HFF-Myc (cell line): ENCODE measurements around the gene ULK2.

Source experiments
- DNase-seq: peaks from one replicate; pipeline ENCODE4 v3.0.0-alpha.2; 2011; ENCODE audit warnings: low read depth; ENCODE audit errors: extremely low read depth
- H3K4me3 ChIP-seq: replicated peaks from 2 replicates; pipeline ENCODE4 v1.5.1; 2011; ENCODE audit warnings: low read depth, mild to moderate bottlenecking, control low read depth, low read length
- TF ChIP-seq, protein P1 (sequence below): IDR thresholded peaks from 2 replicates; pipeline ENCODE4 v1.5.1; 2012; ENCODE audit warnings: mild to moderate bottlenecking, low read depth, low read length, control low read depth; ENCODE audit errors: missing control alignments

ULK2 gene

GRCh38 chr17:19753051-19753509 lies 114.7 kb downstream of the ULK2 start:
- TF ChIP-seq, protein P1, sequence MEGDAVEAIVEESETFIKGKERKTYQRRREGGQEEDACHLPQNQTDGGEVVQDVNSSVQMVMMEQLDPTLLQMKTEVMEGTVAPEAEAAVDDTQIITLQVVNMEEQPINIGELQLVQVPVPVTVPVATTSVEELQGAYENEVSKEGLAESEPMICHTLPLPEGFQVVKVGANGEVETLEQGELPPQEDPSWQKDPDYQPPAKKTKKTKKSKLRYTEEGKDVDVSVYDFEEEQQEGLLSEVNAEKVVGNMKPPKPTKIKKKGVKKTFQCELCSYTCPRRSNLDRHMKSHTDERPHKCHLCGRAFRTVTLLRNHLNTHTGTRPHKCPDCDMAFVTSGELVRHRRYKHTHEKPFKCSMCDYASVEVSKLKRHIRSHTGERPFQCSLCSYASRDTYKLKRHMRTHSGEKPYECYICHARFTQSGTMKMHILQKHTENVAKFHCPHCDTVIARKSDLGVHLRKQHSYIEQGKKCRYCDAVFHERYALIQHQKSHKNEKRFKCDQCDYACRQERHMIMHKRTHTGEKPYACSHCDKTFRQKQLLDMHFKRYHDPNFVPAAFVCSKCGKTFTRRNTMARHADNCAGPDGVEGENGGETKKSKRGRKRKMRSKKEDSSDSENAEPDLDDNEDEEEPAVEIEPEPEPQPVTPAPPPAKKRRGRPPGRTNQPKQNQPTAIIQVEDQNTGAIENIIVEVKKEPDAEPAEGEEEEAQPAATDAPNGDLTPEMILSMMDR: no peak

GRCh38 chr17:19752216-19753050 lies 115.3 kb downstream of the ULK2 start:
- DNase-seq: no peak
- no peak overlapping the region for H3K4me3 ChIP-seq
- TF ChIP-seq, protein P1: no peak

More at GRCh38 chr17:19753051-19753509, 114.7 kb downstream of the ULK2 start:
- no peak overlapping the region for H3K4me3 ChIP-seq
- peak; percentile 16 for DNase-seq

GRCh38 chr17:19750835-19751234 lies 116.9 kb downstream of the ULK2 start:
- no peak overlapping the region for H3K4me3 ChIP-seq
- TF ChIP-seq, protein P1: no peak
- no peak for DNase-seq

GRCh38 chr17:19750020-19750572 lies 117.6 kb downstream of the ULK2 start:
- TF ChIP-seq, protein P1: no peak
- no peak for DNase-seq

GRCh38 chr17:19748807-19749193 lies 118.9 kb downstream of the ULK2 start:
- TF ChIP-seq, protein P1: no peak
- no peak overlapping the region for H3K4me3 ChIP-seq
- no peak for DNase-seq

More at GRCh38 chr17:19750020-19750572, 117.6 kb downstream of the ULK2 start:
- H3K4me3 ChIP-seq: no peak overlapping the region

DNA sequence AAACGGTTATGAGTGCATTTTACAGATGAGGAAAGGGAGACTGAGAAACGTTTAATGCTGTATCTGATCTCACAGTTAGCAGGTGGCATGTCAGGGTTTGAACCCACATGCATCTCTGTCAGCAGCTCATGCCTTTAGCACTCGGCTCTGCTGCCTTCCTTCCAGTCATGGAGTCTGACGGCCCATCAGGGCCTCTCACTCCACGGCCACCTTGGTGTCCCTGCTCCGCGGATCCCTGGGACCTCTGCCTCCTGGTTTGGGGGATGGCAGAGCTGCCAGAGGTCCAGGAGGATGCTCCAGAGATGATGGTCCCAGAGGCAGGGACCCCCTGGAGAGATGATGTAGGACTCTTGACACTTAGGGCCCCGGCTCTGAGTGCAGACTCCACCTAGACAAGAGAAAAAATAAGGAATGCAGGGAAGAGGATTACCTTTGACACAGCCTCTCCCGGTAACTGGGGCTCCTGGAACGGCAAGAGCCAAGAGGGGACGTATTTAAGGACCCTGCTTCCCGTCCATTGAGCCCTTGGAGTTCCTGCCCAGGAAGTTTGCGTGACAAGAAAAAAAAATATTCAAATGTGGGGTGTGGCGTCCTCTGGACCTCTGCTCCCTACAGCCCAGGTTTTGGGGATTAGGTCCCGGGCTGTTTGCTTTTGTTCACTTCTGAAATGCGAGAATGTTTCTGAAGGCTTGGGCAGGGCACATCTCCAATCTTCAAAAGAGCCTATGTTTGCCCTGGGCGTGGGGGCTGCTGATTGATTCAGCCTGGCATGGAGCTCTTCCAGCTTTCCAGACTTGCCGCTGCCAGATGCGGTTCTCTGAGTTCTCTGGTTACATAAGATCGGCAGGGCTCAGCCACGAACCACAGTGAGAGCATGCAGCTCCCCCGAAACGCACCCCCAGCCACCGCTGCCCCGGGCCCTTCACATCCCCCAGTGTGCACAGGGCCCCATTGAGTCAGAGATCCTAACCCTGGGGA lies 119.6 kb downstream of the ULK2 start, which contains the start of gene ALDH3A1:
ALDH3A1 (minus strand) TSS at position 470 of the 978 bp plus-strand sequence. CDS start 3,169 bp downstream, outside the sequence.
- H3K4me3 ChIP-seq: no peak within 1 kb of the TSS
- TF ChIP-seq, protein P1: no peak
- no peak for DNase-seq
